Activated T-cell treated with anti-CD3 and anti-CD28 coated beads, Interleukin-2, amount 50 U/mL, for 72 hours (primary cell): ENCODE data around the gene CFAP53. TPM values are rescaled to one million over a fixed set of nuclear protein-coding genes. Genes with fewer than 3 reads are reported as not detected.
"Not testable (repeated sequence)": the region's sequence is repeated elsewhere in the genome, so short reads cannot be mapped to it uniquely, and the experiment has no call there.

Experiments used
- ATAC-seq, 2 donors: fragments of 150-1000 bp; cut with Tn5 transposase; replicated peaks in 1 of 2; 2 replicates each; pipeline ENCODE4 v1.10.0; 2021; ENCODE audit warnings: moderate library complexity in 2 of 2, mild to moderate bottlenecking in 1 of 2
- DNase-seq, 2 donors: peaks; one replicate each; pipeline ENCODE4 v3.0.0; 2021 to 2022; ENCODE audit warnings: mixed read lengths in 1 of 2
- H3K27ac Mint-ChIP-seq: one replicate; pipeline ENCODE4 v1.8.0; 2022; ENCODE audit warnings: mild to moderate bottlenecking, moderate library complexity, mixed read lengths
- H3K27me3 Mint-ChIP-seq: one replicate; pipeline ENCODE4 v1.8.0; 2022; ENCODE audit warnings: low read depth, mixed read lengths
- H3K36me3 Mint-ChIP-seq, 2 donors: one replicate each; pipeline ENCODE4 v1.8.0; 2022; ENCODE audit warnings: mixed read lengths in 2 of 2, mild to moderate bottlenecking in 1 of 2; ENCODE audit not compliant: insufficient read depth in 2 of 2
- H3K4me1 Mint-ChIP-seq: one replicate; pipeline ENCODE4 v1.8.0; 2022; ENCODE audit warnings: low read depth, mixed read lengths
- H3K4me3 Mint-ChIP-seq, 2 donors: one replicate each; pipeline ENCODE4 v1.8.0; 2022; ENCODE audit warnings: mild to moderate bottlenecking in 2 of 2, mixed read lengths in 2 of 2, moderate library complexity in 2 of 2
- H3K9me3 Mint-ChIP-seq, 2 donors: one replicate each; pipeline ENCODE4 v1.8.0; 2022; ENCODE audit warnings: mixed read lengths in 2 of 2
- total RNA-seq, 2 donors: library from RNA; stranded (reverse); gene quantifications; one replicate each; pipeline ENCODE4 v1.2.3, GENCODE V29; 2022

The CFAP53 gene
- total RNA-seq, 2 donors from 2014 or later = 0.97 to 1.6 TPM

DNA sequence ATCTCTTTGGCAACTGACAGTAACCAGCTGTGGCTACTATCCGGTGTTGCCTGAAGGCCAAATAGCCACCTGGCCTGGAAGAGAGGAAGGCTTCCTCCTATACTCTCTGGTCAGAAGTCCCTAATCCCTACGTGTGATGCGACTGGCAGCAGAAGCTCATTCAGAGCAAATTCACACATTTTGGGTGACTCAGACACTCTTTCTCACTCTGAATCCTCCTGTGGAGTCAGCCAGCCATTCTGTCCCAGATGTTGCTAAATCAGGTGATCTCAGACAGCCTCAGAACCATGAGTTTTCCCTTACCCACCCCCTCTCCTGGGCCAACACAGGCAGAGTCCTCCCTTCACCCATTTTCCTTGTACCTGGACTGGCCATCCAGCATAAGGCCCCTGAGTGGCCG, 34.7 kb downstream of the CFAP53 start:
- no peaks in the 10 kb centered on the region for H3K9me3 Mint-ChIP-seq
- peaks cover 28% of the 10 kb centered on the region for H3K27me3 Mint-ChIP-seq
- peaks cover 11% of the 10 kb centered on the region for H3K4me1 Mint-ChIP-seq
- H3K27ac Mint-ChIP-seq = no peak overlapping the region
- ATAC-seq (peak; percentile 80 to 97), DNase-seq (peak; percentile 15 to 29)
- H3K36me3 Mint-ChIP-seq = no peaks in the 10 kb centered on the region
- H3K4me3 Mint-ChIP-seq = no peak overlapping the region

DNA sequence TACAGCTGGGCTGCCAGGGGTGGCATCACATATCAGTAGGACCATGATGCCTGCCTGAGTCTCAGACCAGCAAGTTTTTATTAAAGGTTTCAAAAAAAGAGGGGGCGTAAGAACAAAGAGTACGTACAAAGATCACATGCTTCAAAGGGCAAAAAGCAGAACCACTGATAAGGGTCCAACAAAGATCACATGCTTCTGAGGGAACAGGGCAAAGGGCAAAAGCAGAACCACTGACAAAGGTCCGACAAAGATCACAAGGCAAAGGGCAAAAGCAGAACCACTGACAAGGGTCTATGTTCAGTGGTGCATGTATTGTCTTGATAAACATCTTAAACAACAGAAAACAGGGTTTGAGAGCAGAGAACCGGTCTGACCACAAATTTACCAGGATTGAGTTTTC, 46.0 kb downstream of the CFAP53 start:
- Mint-ChIP-seq H3K27ac (peak overlapping the region; percentile 23), H3K27me3 (peaks cover 24% of the 10 kb centered on the region)
- H3K4me1 Mint-ChIP-seq = not testable (repeated sequence)

DNA sequence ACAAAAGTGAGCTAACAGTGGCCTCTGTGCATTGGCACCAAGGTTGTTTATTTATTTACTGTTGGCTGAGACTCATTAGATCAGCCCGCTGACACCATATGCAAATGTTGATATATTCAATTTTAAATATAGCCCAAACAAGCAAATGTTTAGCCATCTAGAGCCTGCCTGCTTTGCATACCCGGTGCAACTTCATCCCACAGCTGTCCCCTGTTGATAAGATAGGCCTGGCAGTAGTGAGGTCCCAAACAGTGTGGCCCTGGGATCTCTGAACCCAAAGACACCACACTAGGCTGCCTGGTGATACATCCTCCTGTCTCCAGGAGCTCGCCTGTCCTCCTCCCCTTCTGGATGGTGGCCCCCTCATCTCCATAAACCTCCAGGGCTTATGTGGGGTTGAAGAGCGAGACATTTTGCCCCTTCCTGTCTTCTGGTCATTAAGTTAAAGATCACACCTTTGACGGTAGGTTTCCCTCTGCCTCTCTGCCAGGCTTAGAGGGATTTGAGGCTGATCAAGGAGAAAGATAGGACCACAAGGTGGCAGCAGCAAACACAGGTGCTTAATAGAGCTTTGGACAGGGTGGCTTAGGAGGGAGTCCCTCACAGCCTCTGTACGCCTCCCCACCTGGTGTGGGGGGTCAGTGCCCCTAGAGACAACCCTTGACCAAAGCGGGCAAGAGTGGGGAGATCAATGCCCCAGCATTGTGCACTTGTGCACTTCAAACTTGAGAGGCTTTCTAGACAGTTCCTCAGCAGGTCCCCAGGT, 47.7 kb downstream of the CFAP53 start:
- DNase-seq (peak; percentile 42 to 43), ATAC-seq (peak; percentile 45 to 59)
- peaks cover 30% of the 10 kb centered on the region for H3K27me3 Mint-ChIP-seq
- no peak overlapping the region for H3K27ac Mint-ChIP-seq
- no peak overlapping the region for H3K4me3 Mint-ChIP-seq
- H3K36me3 Mint-ChIP-seq = peaks cover 2 to 5% of the 10 kb centered on the region in 2 donors
- H3K9me3 Mint-ChIP-seq = peaks cover 3 to 5% of the 10 kb centered on the region in 2 donors
- H3K4me1 Mint-ChIP-seq = no peaks in the 10 kb centered on the region

More for the DNA sequence above, 46.0 kb downstream of the CFAP53 start:
- not testable (repeated sequence) for H3K9me3 Mint-ChIP-seq, H3K4me3 Mint-ChIP-seq, DNase-seq, H3K36me3 Mint-ChIP-seq, ATAC-seq

DNA sequence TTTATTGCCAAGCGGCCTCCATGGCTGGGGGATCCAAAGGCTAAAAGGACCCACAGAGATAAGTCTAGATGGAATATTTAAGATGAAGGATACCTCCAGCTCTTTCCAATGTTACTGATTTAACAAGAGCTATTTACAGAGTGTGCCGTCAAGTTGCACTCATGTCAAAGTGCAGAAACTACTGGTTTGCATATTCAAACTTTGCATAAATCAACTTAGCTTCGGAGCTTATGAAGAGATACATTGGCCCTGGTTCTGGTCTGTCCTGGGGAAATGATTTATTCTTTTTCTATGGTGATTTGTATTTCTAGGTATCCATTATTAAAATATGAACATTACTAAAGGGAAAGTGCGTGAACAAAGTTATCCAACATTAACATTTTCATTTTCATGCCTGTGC, 57.0 kb downstream of the CFAP53 start:
- Mint-ChIP-seq H3K4me3 (no peak overlapping the region), H3K27ac (no peak overlapping the region), H3K27me3 (peaks cover 40% of the 10 kb centered on the region), H3K36me3 (no peaks in the 10 kb centered on the region), H3K9me3 (no peaks in the 10 kb centered on the region), H3K4me1 (peaks cover 4% of the 10 kb centered on the region)
- no peak for DNase-seq
- ATAC-seq = no peak

DNA sequence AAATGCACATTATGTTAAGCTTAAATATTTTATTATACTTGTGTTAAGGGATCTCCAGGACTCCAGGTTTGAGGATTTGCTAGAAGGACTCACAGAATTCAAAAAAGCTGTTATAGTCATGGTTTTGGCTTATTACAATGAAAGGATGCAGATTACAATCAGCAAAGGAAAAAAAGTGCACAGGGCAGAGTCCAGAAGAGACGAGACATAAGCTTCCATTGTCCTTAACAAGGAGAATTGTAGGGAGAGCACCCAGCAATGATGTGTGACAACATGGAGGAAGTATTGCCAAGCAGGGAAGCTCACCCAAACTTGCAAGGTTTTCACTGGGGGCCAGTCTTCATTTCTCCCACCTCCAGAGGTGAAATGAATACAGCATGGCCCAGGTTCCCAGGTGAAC, 58.6 kb downstream of the CFAP53 start:
- H3K36me3 Mint-ChIP-seq = no peaks in the 10 kb centered on the region
- no peak overlapping the region for H3K27ac Mint-ChIP-seq
- ATAC-seq = no peak
- no peaks in the 10 kb centered on the region for H3K9me3 Mint-ChIP-seq
- H3K4me3 Mint-ChIP-seq = no peak overlapping the region
- peaks cover 9% of the 10 kb centered on the region for H3K4me1 Mint-ChIP-seq
- peaks cover 54% of the 10 kb centered on the region for H3K27me3 Mint-ChIP-seq
- no peak for DNase-seq

DNA sequence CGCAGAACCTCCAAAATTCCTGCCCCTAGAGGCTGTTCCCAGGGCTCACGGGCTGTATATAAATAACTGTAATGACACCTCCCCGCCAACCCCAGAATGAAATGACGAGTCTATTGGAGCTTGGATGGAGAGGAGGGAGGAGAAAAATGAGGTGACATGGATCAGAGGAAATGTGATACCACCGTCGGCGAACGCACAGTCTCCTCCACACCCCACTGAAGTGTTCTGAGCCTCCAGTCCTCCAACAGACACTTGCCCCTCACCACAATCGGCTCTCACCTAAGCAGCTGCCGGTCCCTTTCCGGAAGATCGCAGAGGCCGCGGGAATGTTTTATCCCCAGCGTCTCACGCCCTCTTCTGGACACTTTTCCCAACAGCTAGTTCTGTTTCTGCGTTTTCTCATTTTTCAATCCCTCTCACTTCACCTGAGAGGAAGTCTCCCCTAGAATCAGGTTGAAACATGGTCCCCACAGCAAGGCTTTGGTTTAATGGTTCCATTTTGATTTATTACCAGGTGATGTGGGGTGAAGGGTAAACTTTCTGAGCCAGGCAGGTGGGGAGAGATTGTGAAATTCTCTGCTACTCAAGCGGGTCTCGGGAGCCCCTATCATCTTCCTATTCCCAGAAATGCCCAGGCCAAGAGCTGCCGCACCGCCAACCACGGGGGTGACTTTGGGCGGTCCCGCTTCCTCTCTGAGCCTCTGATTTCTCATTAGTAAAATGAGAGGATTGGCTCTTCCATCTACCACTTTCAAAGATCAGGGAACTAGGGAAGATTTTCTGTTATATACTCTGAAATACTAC, 62.3 kb downstream of the CFAP53 start:
- DNase-seq (peak in 1 of 2 donors; percentile 14), ATAC-seq (peak in 1 of 2 donors; percentile 25)
- Mint-ChIP-seq H3K9me3 (peaks cover 0 to 2% of the 10 kb centered on the region in 2 donors), H3K4me1 (peaks cover 9% of the 10 kb centered on the region), H3K27ac (no peak overlapping the region), H3K27me3 (peaks cover 48% of the 10 kb centered on the region), H3K36me3 (no peaks in the 10 kb centered on the region), H3K4me3 (peak overlapping the region; percentile 28 to 43)

DNA sequence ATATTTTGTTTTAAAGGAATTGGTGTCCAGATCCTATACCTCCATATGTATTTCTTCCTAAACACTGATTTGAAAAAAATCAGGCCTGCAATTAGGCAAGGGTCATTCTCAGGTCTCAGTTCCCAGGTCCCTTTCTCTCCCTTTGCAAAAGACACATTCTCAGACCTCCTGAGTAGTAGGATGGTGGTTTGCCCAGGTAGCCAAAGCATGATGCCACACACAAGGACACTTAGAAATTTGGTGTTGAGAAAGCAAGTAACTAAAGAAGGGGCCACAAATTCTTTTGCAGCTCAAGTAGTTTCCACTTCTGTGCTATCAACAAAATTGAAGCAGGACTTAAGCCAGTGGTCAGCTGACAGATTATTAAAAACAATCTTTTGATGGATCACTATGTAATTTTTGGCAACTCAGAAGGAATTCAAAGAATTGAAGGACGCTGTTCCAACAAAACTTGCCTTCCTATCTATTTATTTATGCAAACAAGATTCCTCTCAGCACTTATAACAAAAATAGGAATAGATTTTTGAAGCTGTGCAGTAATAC, 64.7 kb downstream of the CFAP53 start:
- Mint-ChIP-seq H3K36me3 (no peaks in the 10 kb centered on the region), H3K27ac (no peak overlapping the region), H3K9me3 (peaks cover 0 to 2% of the 10 kb centered on the region in 2 donors), H3K4me3 (no peak overlapping the region), H3K4me1 (peaks cover 9% of the 10 kb centered on the region), H3K27me3 (peaks cover 67% of the 10 kb centered on the region)
- no peak for DNase-seq
- ATAC-seq = no peak

DNA sequence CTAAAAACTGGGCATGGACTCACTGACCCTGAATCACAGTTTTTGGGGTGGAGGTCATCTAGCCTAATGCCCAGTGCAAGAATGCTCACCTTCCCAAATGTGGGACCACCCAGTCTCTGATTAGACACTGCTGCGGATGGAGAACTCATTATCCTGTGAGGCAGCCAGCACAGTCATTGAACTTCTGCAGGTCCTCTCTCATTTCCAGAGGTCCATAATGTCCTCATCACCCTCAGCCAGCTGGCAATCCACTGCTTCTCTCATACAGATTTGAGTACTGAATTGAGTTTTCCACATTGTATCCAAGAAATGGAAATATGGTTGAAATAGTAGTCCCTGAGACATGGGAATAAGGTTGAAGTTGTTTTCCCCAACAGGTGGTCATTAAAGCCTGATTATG, 66.4 kb downstream of the CFAP53 start:
- Mint-ChIP-seq H3K9me3 (peaks cover 0 to 2% of the 10 kb centered on the region in 2 donors), H3K27me3 (peaks cover 67% of the 10 kb centered on the region), H3K4me1 (peaks cover 14% of the 10 kb centered on the region), H3K36me3 (peaks cover 0 to 1% of the 10 kb centered on the region in 2 donors), H3K4me3 (no peak overlapping the region), H3K27ac (no peak overlapping the region)
- DNase-seq = no peak
- ATAC-seq = no peak

DNA sequence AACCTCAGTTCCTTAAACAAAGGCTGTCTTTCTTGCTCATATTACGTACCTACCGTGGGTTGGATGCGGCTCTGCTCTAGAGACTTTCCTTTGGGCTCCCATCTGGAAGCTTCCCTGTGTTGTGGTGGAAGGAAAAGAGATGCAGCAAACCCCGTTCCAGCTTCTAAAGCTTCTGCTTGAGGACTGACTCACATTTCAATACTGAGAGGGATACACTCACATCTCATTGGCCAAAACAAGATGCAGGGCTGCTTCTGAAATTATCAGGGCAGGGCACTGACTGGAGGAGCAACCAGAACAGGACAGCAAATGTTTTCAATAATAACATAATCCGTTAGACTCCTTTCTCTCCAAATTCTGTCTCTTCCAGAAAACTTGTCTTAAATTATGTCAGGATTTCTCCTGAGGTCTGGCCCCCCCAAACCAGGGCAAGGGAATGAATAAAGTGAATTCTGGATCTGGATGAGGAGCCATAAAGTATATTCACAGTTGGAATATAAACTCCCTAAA, 66.9 kb downstream of the CFAP53 start:
- Mint-ChIP-seq H3K36me3 (peaks cover 0 to 1% of the 10 kb centered on the region in 2 donors), H3K9me3 (peaks cover 0 to 2% of the 10 kb centered on the region in 2 donors), H3K27ac (no peak overlapping the region), H3K4me1 (peaks cover 12% of the 10 kb centered on the region), H3K27me3 (peaks cover 62% of the 10 kb centered on the region), H3K4me3 (no peak overlapping the region)
- DNase-seq = no peak
- ATAC-seq = no peak

DNA sequence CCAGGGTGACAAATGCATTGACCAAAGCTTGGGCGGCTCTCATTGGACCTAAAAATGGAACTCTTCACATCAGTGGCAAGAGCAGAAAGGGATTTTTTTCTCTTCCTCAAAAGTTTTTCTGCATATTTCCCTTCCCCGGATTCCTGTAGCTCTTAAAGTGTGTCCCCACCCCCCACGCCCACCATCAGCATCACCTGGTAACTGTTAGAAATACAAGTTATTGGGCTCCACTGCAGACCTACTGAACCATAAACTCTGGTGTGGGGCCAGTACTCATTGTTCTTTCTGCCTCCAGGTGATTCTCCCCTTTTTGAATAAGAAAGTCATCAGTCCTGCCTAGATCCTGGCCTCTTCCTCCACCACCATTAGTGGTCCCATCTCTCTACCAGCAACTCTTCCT, 70.0 kb downstream of the CFAP53 start:
- Mint-ChIP-seq H3K9me3 (peaks cover 0 to 2% of the 10 kb centered on the region in 2 donors), H3K4me1 (peaks cover 16% of the 10 kb centered on the region), H3K27ac (no peak overlapping the region), H3K27me3 (peaks cover 73% of the 10 kb centered on the region), H3K4me3 (peak overlapping the region in 1 of 2 donors; percentile 4), H3K36me3 (peaks cover 0 to 1% of the 10 kb centered on the region in 2 donors)
- DNase-seq = no peak
- no peak for ATAC-seq

DNA sequence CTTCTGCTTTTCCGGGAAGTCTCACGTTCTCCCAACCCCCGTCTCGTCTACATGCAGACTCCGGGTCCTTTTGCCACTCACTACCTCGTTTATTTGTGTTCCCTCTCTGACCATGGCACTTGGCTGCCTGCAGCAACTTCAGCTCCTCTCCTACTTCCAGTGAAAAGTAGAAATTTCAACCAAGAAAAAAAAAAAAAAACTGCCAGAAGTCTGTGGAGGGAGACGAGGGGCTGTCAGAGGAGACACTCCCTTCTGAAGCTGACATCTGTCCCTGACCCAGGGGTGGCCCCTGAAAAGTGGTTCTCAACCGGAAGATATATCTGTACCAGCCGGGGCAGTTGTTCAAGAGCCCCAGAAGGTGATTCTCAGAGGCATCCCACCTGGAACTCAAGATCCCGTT, 70.6 kb downstream of the CFAP53 start:
- H3K9me3 Mint-ChIP-seq = no peaks in the 10 kb centered on the region
- DNase-seq = no peak

DNA sequence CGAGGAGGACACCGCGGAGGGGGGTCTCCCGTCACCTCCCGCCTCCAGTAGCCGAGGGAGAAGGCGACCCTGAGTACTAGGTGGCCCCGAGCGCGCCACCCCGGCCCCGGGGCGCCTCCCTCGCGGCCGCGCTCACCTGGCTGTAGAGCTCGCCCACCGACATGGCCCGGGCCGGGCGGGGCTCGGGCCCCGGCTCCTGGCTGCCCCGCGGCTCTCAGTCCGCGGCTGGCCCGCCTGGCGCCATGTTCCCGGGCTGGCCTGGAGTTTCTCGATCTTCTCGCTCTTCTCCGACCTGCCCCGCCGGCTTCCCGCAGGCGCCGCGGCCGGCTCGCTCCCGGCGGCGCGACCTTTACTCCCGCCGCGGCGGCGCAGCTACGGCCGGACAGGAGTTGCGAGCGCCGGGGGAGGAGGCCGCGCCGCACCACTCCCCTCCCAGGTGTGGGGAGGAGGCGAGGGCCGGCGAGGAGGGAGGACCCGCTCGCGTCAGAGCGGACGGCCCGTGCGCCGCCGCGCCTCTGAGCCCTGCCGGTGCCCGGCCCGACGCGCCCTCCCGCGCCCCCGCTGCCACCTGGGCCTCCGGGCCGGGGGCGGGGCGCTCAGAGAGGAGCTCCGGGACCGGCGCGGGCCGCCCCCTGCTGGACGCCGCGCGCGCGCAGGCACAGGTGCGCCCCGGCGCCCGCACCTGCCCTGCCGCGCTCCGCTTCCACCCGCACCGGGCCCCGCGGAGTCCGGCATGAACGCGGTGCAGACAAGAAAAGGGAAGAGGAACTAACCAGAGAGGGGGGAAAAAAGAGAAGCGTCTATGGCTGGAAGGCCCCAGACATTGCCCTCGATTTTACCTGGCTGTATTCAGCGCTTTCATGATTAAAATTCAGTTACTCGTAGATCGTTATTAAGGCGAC, 71.4 kb downstream of the CFAP53 start, which contains the start of gene MYO5B:
TSS of gene MYO5B (minus strand) at position 517 of the 902 bp plus-strand sequence. CDS start at position 163, 354 bp downstream.
- DNase-seq (peak; percentile 74 to 78), ATAC-seq (peak; percentile 87 to 88)
- peaks cover 25% of the 10 kb centered on the region for H3K4me1 Mint-ChIP-seq
- H3K27me3 Mint-ChIP-seq = peaks cover 81% of the 10 kb centered on the region
- peaks cover 0 to 1% of the 10 kb centered on the region in 2 donors for H3K36me3 Mint-ChIP-seq
- no peak within 1 kb of the TSS for H3K27ac Mint-ChIP-seq
- no peaks in the 10 kb centered on the region for H3K9me3 Mint-ChIP-seq
- H3K4me3 Mint-ChIP-seq = peak within 1 kb of the TSS; percentile 64 to 72

More for the DNA sequence above, 70.6 kb downstream of the CFAP53 start:
- H3K4me3 Mint-ChIP-seq = peak overlapping the region; percentile 51 to 72
- peaks cover 0 to 1% of the 10 kb centered on the region in 2 donors for H3K36me3 Mint-ChIP-seq
- ATAC-seq = no peak
- no peak overlapping the region for H3K27ac Mint-ChIP-seq
- peaks cover 73% of the 10 kb centered on the region for H3K27me3 Mint-ChIP-seq
- peaks cover 19% of the 10 kb centered on the region for H3K4me1 Mint-ChIP-seq
